ENCODE results near the gene CYP26B1.

DNA sequence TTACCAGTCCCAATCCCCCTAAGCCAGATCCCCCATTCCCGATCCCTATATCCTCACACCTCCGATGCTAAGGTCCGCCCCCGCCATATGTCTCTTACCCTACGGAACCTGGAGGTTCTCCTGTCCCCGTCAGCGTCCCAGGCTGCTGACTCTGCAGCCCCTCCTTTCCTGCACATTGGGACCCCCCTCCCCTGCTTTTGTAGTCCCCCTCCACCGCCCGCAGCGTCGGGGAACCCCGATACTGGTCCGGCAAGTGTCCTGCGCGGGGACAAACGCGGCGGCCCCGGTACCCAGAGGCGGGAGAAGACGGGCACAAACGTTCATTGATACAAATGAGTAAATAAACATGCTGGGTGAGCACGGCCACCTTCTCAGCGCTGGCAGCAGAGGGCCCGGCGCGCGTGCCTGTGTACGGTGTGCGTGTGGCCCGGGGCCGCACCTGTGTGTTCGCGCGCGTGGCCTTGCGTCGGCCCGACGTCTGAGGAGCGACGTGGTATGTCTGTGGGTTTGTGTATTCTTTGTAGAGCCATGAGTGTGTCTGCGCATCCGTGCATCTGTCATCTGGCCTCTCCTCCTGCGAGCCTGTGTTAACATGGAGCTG is 2.0 kb upstream of the CYP26B1 start:
- TF ChIP-seq POLR2AphosphoS5 (IDR thresholded peaks at IDR 0.05): no peak
- TF ChIP-seq, protein P1, sequence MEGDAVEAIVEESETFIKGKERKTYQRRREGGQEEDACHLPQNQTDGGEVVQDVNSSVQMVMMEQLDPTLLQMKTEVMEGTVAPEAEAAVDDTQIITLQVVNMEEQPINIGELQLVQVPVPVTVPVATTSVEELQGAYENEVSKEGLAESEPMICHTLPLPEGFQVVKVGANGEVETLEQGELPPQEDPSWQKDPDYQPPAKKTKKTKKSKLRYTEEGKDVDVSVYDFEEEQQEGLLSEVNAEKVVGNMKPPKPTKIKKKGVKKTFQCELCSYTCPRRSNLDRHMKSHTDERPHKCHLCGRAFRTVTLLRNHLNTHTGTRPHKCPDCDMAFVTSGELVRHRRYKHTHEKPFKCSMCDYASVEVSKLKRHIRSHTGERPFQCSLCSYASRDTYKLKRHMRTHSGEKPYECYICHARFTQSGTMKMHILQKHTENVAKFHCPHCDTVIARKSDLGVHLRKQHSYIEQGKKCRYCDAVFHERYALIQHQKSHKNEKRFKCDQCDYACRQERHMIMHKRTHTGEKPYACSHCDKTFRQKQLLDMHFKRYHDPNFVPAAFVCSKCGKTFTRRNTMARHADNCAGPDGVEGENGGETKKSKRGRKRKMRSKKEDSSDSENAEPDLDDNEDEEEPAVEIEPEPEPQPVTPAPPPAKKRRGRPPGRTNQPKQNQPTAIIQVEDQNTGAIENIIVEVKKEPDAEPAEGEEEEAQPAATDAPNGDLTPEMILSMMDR (IDR thresholded peaks at IDR 0.05): no peak
- TF ChIP-seq EP300 (IDR thresholded peaks at IDR 0.05; ENCODE audit: low read depth): no peak
